Hematopoietic multipotent progenitor cell treated with erythropoietin and hydrocortisone succinate and interleukin-3 and kit ligand, for 15 days (in vitro differentiated cells): ENCODE measurements around the gene UNC45A.
"Not testable (repeated sequence)": the region's sequence is repeated elsewhere in the genome, so short reads cannot be mapped to it uniquely, and the experiment has no call there.

Source experiments
- DNase-seq: peaks from one replicate; pipeline ENCODE4 v3.0.0-alpha.2; 2015; ENCODE audit warnings: low spot score

UNC45A gene

GRCh38 chr15:90918034-90918788, 16.9 kb upstream of the UNC45A start:
- no peak for DNase-seq

DNA sequence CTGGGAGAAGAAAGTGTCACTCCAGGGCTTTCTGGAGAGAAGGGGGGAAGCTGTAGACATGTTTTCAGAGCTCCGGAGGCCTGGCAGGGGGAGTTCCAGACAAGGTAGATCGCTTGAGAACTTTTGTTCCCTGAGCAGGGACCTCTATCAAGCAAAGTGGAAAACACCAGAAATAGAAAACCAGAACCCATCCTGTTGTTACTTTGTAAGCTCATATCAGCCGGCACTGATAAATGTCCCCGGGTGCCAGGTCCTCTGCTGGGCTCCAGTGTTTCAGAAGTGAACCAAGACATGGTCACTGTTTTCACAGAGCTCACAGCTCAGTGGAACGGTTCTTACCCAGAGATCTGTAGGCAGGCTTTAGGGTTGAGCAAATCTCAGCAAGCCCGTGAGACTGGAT, 16.2 kb upstream of the UNC45A start:
- no peak for DNase-seq

- no peak for DNase-seq
Measured at GRCh38 chr15:90921887-90922286, 13.2 kb upstream of the UNC45A start.

- DNase-seq = peak; percentile 30
Measured at GRCh38 chr15:90922712-90923322, 12.3 kb upstream of the UNC45A start.

DNA sequence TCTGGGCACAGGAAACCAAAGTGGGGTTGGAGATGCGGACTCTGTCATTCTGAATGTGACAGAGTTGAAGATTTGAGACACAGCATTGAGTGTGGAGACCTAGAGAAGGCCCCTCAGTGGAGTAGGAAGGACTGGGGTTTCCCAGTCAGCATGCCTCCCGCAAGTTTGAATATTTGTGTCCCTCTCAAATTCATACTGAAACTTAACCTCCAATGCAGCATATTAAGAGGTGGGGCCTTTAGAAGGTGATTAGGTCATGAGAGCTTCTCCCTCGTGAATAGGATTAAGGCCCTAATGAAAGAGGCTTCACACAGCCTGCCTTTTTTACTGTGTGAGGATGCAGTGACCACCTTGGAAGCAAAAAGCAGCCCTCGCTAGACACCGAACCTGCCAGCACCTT, 10.7 kb upstream of the UNC45A start:
- DNase-seq = no peak

DNA sequence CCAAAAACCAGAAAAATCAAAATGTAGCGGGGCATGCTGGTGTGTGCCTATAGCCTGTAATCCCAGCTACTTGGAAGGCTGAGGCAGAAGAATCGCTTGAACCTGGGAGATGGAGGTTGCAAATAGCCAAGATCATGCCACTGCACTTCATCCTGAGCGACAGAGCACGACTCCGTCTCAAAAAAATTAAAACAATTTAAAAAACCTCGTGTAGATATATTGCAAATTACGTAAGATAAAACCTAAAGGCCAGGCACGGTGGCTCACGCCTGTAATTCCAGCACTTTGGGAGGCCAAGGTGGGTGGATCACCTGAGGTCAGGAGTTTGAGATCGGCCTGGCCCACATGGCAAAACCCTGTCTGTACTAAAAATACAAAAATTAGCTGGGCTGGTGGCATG, 8.3 kb upstream of the UNC45A start:
- DNase-seq = not testable (repeated sequence)

- not testable (repeated sequence) for DNase-seq
Measured at GRCh38 chr15:90928106-90928505, 7.0 kb upstream of the UNC45A start.

GRCh38 chr15:90929246-90930019, 5.7 kb upstream of the UNC45A start:
- peak; percentile 22 for DNase-seq

- no peak for DNase-seq
Measured at GRCh38 chr15:90930861-90931574, 4.1 kb upstream of the UNC45A start.

DNA sequence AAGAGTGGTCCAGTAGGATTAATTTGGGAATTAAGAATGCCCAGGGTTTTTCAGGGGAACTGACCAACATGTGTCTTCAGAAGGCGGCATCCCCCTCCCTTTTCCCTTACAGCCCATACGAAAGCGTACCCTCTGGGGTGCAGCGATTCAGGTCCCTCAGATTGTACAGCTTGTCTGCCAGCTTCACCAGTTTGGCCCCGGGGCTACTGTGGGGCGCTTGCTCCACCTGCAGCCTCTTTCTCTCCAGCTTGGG, 3.6 kb upstream of the UNC45A start:
- DNase-seq = no peak

DNA sequence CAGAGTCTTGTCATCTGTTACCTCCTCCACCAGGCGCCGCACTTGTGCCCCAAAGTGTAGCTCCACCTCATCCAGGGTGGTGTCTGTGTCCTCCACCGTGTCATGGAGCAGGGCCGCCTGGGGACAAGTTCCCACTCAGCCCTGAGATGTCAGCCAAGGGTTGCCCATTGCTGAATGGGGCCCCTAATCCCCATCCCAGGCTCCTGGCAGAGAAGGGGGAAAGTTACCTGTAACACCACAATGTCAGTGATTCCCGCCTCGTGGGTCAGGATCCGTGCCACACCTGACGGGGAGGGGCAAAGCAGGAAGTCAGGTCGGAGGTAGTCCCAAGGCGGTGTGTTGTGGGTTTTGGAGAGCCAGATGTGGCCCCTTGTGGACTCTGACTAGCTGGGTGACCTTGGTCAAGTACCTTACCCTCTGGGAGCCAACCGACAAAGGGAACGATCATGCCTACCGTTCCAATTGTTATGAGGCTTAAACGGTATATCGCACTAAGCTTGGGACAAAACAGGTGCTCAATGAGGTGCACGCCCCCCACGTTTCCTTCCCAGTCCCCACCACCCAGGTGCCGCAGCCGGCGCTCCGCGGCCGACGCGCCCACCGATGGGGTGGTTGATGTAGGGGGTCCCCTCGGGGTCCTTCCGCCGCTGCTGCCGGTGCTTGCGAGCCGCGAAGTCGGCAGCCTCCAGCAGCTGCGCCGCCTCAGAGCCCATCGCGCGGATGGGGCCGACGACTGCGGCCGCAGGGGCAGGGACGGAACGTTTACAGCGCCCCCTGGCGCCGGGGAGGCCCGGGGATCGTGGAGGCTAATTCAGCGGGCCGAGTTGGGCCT, 3.0 kb upstream of the UNC45A start, which contains the start of gene HDDC3:
TSS of gene HDDC3 (minus strand) at position 722 of the 832 bp plus-strand sequence. CDS start at position 713, 9 bp downstream.
- DNase-seq = peak; percentile 94

DNA sequence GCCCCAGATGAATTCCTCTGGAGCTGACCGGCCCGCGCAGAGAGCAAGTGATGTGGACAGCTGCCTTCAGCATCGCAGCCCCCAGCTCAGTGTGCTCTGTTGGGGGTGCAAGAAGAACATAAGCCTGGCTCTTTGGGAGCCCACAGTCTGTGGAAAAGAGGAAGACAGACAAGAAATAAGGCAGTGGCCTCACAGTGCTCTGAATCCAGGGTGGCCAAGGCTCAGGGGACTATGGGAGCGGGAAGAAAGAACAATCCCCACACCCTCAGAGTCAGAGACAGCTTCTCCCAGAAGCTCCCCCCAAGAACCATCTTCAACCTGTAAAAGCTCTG, 2.5 kb upstream of the UNC45A start:
- no peak for DNase-seq

DNA sequence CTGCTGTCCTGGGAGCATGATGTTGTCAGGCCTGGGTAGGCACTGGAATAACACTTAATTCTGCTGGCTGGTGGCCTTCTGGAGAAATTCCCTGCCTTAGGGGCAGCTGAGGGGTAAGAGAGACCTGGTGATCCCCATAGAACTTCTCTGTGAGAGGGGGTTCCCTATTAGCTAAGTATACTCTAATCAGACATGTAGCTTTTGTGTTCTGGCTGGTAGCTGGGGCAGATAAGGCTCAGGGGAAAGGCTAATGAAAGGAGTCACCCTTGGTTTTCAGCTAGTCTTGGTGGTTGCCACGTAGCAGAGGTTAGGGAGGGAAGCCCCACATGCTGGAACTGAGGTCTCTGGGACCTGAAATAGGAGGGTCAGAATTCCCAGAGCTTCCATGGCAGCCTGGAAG, 1.8 kb upstream of the UNC45A start:
- peak; percentile 67 for DNase-seq

DNA sequence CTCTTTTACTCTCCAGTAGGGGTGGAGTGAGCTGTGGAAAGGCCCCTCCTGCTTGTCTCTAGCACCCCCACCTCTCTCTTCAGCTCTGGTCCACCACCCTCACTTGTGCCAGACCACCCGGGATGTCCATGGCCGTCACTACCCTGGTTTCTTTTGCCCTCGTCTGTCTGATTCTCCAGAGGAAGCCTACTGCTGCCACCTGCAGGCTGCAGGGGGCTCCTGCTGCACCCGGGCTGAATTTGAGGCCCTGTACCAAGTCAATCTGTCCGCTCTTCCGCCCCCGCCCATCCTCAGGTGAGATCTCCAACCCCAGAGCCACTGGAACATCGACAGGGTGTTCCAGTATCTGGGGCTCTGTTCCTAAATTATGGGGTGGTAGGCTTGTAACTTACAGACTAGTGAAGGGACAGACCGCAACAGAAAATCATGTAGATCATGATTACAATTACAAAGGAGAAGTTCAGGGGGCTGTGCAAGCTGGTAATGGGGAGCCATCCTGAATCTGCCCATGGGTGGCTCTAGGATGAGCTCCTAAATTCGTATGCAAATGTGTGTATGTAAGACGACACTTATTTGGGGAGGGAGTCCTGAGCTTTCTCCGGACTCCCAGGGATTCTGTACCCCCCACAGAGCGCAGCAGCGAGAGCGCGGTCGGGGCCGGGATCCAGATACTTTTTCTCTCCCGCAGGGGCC, 683 bp upstream of the UNC45A start:
- peak; percentile 89 for DNase-seq

- no peak for DNase-seq
Measured at GRCh38 chr15:90936823-90937222, 1.7 kb downstream of the UNC45A start.

DNA sequence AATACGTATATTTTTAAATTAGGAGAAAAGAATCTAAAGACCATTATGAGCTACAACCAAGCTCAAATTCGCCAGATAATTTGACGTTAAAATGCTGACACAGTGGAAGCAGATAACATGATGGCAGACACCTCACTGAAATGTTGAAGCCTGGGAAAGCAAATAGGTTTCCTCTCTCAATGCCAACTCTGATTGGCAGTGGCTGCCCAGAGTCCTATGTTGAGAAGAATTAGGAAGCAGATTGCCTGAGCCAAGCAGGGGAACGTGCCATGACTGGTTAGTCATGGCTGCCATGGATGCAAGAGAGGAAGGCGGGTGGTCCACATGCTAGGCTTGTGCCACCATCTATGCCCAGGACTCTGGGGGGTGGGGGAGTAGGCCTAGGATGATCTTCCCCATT, 3.2 kb downstream of the UNC45A start:
- no peak for DNase-seq

DNA sequence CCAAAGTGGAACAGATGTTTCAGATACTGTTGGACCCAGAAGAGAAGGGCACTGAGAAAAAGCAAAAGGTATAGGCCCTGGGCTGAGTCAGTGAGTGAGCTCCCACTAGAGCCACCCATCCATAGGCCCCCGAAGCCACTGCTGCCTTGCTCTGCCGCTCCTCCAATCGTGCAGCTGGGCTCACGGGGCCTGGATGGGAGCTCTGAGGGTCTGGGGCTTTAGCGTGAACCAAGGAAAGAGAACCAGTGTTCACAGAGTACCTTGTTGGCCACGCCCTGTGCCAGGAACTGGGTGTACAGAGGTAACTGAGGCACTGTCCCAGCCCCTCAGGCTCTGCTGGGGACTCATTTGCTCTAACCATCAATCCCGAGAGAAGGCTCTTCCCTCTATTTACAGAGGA, 4.7 kb downstream of the UNC45A start:
- DNase-seq = no peak

GRCh38 chr15:90941038-90941437, 6.0 kb downstream of the UNC45A start:
- no peak for DNase-seq

- DNase-seq = no peak
Measured at GRCh38 chr15:90942354-90943120, 7.5 kb downstream of the UNC45A start.

- no peak for DNase-seq
Measured at GRCh38 chr15:90945091-90945490, 10.0 kb downstream of the UNC45A start.
